Hepatocyte (in vitro differentiated cells): ENCODE data around the gene SAMD3. TPM values are rescaled to one million over a fixed set of nuclear protein-coding genes. Genes with fewer than 3 reads are reported as not detected.

Source experiments
- DNase-seq: peaks from one replicate; pipeline ENCODE4 v3.0.0-alpha.2; 2016; ENCODE audit warnings: low spot score
- H2AFZ ChIP-seq: fragments of 200-600 bp; sonication (generic); 2 replicates; pipeline ENCODE4 v1.6.0; 2016; ENCODE audit warnings: antibody characterized with exemption, mild to moderate bottlenecking
- H3K27ac ChIP-seq: fragments of 200-600 bp; sonication (generic); 2 replicates; pipeline ENCODE4 v1.5.1; 2016; ENCODE audit warnings: mild to moderate bottlenecking
- H3K27me3 ChIP-seq: fragments of 200-600 bp; sonication (generic); 2 replicates; pipeline ENCODE4 v1.6.1; 2016
- H3K36me3 ChIP-seq: fragments of 200-600 bp; sonication (generic); replicated peaks from 2 replicates; pipeline ENCODE4 v1.5.1; 2016; ENCODE audit warnings: low read depth; ENCODE audit not compliant: insufficient read depth
- H3K4me1 ChIP-seq: fragments of 200-600 bp; sonication (generic); 2 replicates; pipeline ENCODE4 v1.5.1; 2016; ENCODE audit warnings: mild to moderate bottlenecking, moderate library complexity; ENCODE audit not compliant: insufficient read depth
- H3K4me2 ChIP-seq: fragments of 200-600 bp; sonication (generic); 2 replicates; pipeline ENCODE4 v1.6.0; 2016
- H3K4me3 ChIP-seq: fragments of 200-600 bp; sonication (generic); 2 replicates; pipeline ENCODE4 v1.5.1; 2016; ENCODE audit warnings: mild to moderate bottlenecking
- H3K79me2 ChIP-seq: fragments of 200-600 bp; sonication (generic); 2 replicates; pipeline ENCODE4 v1.6.0; 2017; ENCODE audit warnings: mild to moderate bottlenecking
- H3K9me2 ChIP-seq: fragments of 200-600 bp; sonication (generic); replicated peaks from 2 replicates; pipeline ENCODE4 v1.6.0; 2017; ENCODE audit warnings: mild to moderate bottlenecking; ENCODE audit not compliant: insufficient read depth
- H3K9me3 ChIP-seq: fragments of 200-600 bp; sonication (generic); 2 replicates; pipeline ENCODE4 v1.5.1; 2016; ENCODE audit warnings: low read depth, mild to moderate bottlenecking
- H4K20me1 ChIP-seq: fragments of 200-600 bp; sonication (generic); 2 replicates; pipeline ENCODE4 v1.6.0; 2016; ENCODE audit warnings: mild to moderate bottlenecking; ENCODE audit not compliant: insufficient read depth, poor library complexity, severe bottlenecking
- EZH2 ChIP-seq: fragments of 200-600 bp; sonication (generic); IDR thresholded peaks from 2 replicates; pipeline ENCODE4 v1.6.1; 2016; ENCODE audit warnings: antibody characterized with exemption, mild to moderate bottlenecking, borderline replicate concordance
- EZH2phosphoT487 ChIP-seq: fragments of 200-600 bp; sonication (generic); IDR thresholded peaks from one replicate; pipeline ENCODE4 v1.6.1; 2018; ENCODE audit warnings: antibody characterized with exemption, mild to moderate bottlenecking, low read depth, moderate library complexity; ENCODE audit not compliant: unreplicated experiment, severe bottlenecking
- WGBS: methylation state at CpG from one replicate; pipeline ENCODE4 v1.1.6; 2016; ENCODE audit warnings: low lambda C conversion rate; ENCODE audit errors: missing lambda C conversion rate; 5-methylcytosine and 5-hydroxymethylcytosine counted together
- polyA plus RNA-seq: library from polyadenylated mRNA; unstranded; fragments of >200 nt; fragmentation: Nextera tagmentation; extraction: Ambion mirVana; gene quantifications from 2 replicates; pipeline ENCODE4 v1.2.1, GENCODE V29; 2016
- total RNA-seq: library from RNA; depleted of rRNA; stranded (reverse); fragments of >200 nt; gene quantifications from 2 replicates; pipeline ENCODE4 v1.2.3, GENCODE V29; 2014
- TF ChIP-seq, protein P1 (sequence below): fragments of 200-600 bp; sonication (generic); IDR thresholded peaks from 2 replicates; pipeline ENCODE4 v1.5.1; 2016; ENCODE audit warnings: antibody characterized with exemption, mild to moderate bottlenecking; ENCODE audit not compliant: poor library complexity

SAMD3 gene
- total and polyA plus RNA-seq, 2 experiments from 2014 or later, result 0.81 to 2.2 TPM

DNA sequence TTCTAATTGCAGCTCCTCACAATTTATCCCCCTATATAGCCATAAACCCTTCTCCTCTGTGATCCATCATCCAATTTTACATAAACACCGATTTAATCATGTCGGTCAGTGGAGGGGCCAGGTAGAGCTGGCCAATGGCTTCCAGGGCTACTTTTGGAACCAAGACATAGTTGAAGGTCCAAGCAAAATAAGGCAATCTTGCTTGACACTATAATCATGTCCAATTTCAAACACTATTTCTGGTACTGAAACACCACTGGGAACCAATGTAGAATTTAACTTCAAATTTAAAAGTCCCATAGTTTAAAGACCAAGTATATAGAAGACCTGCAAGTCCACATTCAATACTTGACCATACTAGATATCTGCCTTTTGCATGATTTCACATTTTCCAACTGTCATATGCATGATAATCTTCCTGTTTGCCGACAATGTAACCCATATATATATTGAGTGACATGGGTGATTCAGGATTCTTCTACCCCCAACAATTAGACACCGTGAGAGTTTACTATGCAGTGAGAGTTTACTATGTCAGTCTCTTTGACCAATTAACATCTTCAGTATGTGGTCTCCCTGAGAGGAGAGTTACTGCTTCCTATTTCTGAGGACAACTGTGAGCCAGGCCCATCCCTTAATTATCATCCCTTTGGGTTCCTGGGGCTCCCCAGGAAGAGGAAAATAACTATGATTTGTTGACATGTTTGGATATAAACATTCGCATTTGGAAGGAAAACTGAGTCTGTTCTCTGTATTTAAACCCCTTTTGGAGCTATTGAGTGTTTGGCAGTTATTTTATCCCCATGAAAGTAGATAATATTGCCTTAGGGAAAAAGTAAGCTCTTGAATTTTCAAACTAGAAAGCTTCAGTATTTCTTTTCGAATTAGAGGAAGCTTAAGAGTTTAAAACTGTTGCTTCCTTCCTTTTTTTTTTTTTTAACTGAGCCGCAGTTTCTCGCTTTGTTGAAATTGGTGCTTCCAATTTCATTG is 31.8 kb downstream of the SAMD3 start:
- no peaks in the 10 kb centered on the region for H3K9me3 ChIP-seq
- H3K9me2 ChIP-seq, result no peaks in the 10 kb centered on the region
- no peaks in the 10 kb centered on the region for H4K20me1 ChIP-seq
- no peak overlapping the region for H2AFZ ChIP-seq
- no peaks in the 10 kb centered on the region for H3K27me3 ChIP-seq
- H3K4me1 ChIP-seq, result peaks cover 5% of the 10 kb centered on the region
- H3K27ac ChIP-seq, result no peak overlapping the region
- no peak for TF ChIP-seq EZH2phosphoT487
- TF ChIP-seq, protein P1, sequence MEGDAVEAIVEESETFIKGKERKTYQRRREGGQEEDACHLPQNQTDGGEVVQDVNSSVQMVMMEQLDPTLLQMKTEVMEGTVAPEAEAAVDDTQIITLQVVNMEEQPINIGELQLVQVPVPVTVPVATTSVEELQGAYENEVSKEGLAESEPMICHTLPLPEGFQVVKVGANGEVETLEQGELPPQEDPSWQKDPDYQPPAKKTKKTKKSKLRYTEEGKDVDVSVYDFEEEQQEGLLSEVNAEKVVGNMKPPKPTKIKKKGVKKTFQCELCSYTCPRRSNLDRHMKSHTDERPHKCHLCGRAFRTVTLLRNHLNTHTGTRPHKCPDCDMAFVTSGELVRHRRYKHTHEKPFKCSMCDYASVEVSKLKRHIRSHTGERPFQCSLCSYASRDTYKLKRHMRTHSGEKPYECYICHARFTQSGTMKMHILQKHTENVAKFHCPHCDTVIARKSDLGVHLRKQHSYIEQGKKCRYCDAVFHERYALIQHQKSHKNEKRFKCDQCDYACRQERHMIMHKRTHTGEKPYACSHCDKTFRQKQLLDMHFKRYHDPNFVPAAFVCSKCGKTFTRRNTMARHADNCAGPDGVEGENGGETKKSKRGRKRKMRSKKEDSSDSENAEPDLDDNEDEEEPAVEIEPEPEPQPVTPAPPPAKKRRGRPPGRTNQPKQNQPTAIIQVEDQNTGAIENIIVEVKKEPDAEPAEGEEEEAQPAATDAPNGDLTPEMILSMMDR, result no peak
- no peak for TF ChIP-seq EZH2
- H3K36me3 ChIP-seq, result no peaks in the 10 kb centered on the region
- H3K79me2 ChIP-seq, result no peaks in the 10 kb centered on the region
- WGBS, result 85% methylated on average over 8 of the region's 8 CpGs
- H3K4me3 ChIP-seq, result no peak overlapping the region
- no peak for DNase-seq
- H3K4me2 ChIP-seq, result no peak overlapping the region

DNA sequence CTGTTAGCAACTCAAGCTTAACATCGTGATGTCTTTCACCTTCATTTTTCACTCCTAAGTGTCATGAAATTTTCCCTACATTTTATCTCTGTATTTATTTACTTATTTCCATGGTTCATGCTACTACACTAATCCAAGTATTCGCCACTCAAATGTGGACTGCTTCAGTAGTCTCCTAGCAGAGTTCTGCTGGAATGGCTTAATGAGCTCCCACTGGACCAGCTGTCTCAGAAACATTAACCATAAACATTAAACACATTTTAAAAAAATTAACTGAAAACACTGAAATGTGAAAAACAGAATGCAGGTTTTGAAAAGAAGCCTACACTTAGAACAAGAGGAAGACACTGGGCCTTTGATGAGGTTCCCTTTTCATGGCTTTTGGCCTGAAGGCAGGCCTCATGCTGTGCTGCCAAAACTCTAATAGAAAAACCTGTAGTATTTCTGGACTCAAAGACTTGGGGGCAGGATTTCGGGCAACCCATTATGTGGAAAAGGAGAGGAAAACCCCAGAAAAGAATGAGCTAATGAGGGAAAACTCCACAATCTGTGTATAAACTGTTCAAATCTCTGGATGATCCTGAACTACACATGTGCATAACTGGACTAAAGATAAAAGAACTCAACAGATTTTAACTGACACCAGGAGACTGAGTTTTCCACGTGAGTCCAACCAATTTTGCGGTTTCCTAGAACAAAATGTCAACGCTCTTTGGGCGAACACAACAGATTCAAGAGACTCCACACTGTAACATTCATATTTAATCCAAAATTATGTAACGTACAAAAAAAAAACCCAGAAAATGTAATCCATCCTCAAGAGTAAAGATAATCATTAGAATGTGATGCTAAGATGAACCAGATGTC is 33.0 kb downstream of the SAMD3 start:
- Histone ChIP-seq H3K9me3 (no peaks in the 10 kb centered on the region), H3K9me2 (no peaks in the 10 kb centered on the region), H3K36me3 (no peaks in the 10 kb centered on the region), H3K4me3 (no peak overlapping the region), H3K79me2 (no peaks in the 10 kb centered on the region), H3K4me2 (no peak overlapping the region), H3K27ac (no peak overlapping the region), H2AFZ (no peak overlapping the region), H4K20me1 (no peaks in the 10 kb centered on the region), H3K27me3 (no peaks in the 10 kb centered on the region), H3K4me1 (peaks cover 5% of the 10 kb centered on the region)
- 84% methylated on average over 8 of the region's 8 CpGs for WGBS
- no peak for TF ChIP-seq EZH2phosphoT487
- TF ChIP-seq, protein P1, result no peak
- no peak for TF ChIP-seq EZH2
- DNase-seq, result no peak

DNA sequence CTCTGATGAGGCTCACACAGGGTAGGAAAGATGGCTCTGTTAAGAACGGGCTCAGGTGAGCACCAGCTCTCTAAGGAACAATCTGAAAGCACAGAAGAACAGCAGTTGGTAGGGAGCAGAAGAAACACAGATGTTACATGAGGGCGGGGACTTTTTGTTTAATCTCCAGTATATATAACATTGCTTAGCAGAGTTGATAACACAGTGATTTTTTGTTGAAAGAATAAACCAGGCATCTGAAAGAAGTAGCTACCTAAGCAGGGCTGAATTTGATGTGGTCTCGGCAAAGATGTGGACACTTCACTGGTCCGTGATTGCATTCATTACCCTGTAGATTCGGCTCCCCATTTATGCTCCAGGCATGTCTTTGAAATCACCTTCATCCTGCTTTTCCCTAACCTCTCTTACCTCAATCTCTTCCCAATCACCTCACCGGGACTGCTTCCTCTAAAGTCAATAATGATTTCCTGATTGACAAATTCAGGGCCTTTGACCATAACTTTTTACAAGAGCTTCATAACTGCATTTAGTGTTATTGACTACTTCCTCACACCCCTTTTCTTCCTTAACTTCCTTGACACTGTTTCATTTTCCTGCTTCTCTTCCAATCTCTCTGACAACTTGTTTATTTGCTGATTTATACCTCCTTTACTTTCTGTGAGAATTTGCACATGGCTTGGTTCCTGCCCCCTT is 34.4 kb downstream of the SAMD3 start:
- Histone ChIP-seq H2AFZ (no peak overlapping the region), H3K4me3 (no peak overlapping the region), H3K79me2 (no peaks in the 10 kb centered on the region), H3K9me2 (no peaks in the 10 kb centered on the region), H3K9me3 (no peaks in the 10 kb centered on the region), H3K36me3 (no peaks in the 10 kb centered on the region), H4K20me1 (no peaks in the 10 kb centered on the region), H3K27me3 (no peaks in the 10 kb centered on the region), H3K4me1 (peaks cover 5% of the 10 kb centered on the region), H3K4me2 (no peak overlapping the region), H3K27ac (no peak overlapping the region)
- no peak for DNase-seq
- 79% methylated on average over 6 of the region's 6 CpGs for WGBS
- TF ChIP-seq, protein P1, result no peak
- TF ChIP-seq EZH2 (no peak), EZH2phosphoT487 (no peak)
